ENCODE data around the gene SZRD1. TPM values are rescaled to one million over a fixed set of nuclear protein-coding genes. Genes with fewer than 3 reads are reported as not detected.

The SZRD1 gene
- total RNA-seq (100 to 1,000 TPM; 115 to 120 TPM), total RNA-seq (42.1 to 219 (median 118) reads per million in 172 experiments)
- polyA plus RNA-seq (2013, experiment 1 of 2) = 81.0 TPM
- 79.6 TPM for polyA plus RNA-seq (2013, experiment 2 of 2)

- POLR2A ChIA-PET = interaction anchor here (0.6 to 3.8 kb wide), 13 partner anchors 9 to 519 kb away, joined by 3 to 37 read pairs (median 4); partner anchors contain the start of genes FBXO42, NECAP2 and SPEN
- peaks cover 42% of the 10 kb centered on the region for H3K4me1 Mint-ChIP-seq (ENCODE audit: low read depth)
- peak within 1 kb of the TSS; percentile 98 for H3K4me3 Mint-ChIP-seq
- CTCF ChIA-PET = interaction anchor here (5.2 kb wide), 1 partner anchor 14 kb away, joined by 51 read pairs; the partner anchor contains the start of gene FBXO42
- H3K4me1 ChIP-seq (ENCODE audit: insufficient read depth, low read length) = peaks cover 38% of the 10 kb centered on the region
- peak within 1 kb of the TSS; percentile 99 for H3K27ac Mint-ChIP-seq
- H3K27me3 Mint-ChIP-seq = no peaks in the 10 kb centered on the region
- peak within 1 kb of the TSS; percentile 99 to 100 for H3K27ac ChIP-seq (ENCODE audit: low read depth in 1 of 2, low read length in 2 of 2)
- intact Hi-C loops (cut with DNase I, micrococcal nuclease) = loop anchor here (1.0 to 10.0 kb wide), 8 partner anchors 14 to 839 kb away; partner anchors contain the start of genes CPLANE2 (in 2 of the 2), NECAP2 (in 2 of the 2), DNAJC16 (in 1 of the 2) and FBXO42 (in 1 of the 2)
- no peaks in the 10 kb centered on the region for H3K36me3 ChIP-seq (ENCODE audit: insufficient read depth, low read length)
- H3K9me3 ChIP-seq (ENCODE audit: control insufficient read depth in 1 of 2, insufficient read depth in 1 of 2, low read length in 2 of 2) = no peaks in the 10 kb centered on the region
- no peak for TF ChIP-seq CTCF (IDR thresholded peaks at IDR 0.05)
- H3K9me3 Mint-ChIP-seq = no peaks in the 10 kb centered on the region
- peak; percentile 90 to 99 (median 94) for DNase-seq
- ATAC-seq (ENCODE audit: poor library complexity) = peak; percentile 89
- peak within 1 kb of the TSS; percentile 100 for H3K4me3 ChIP-seq (ENCODE audit: low read length)
- H3K36me3 Mint-ChIP-seq (ENCODE audit: low read depth) = peaks cover 18% of the 10 kb centered on the region
- no peaks in the 10 kb centered on the region for H3K27me3 ChIP-seq (ENCODE audit: control insufficient read depth in 1 of 2, insufficient read depth in 2 of 2, low read length in 2 of 2)
These were observed at the start of gene SZRD1 for GRCh38 chr1:16366722-16367257. Gene SZRD1 (plus strand): TSS chr1:16367242. CDS start chr1:16367258, 16 bp downstream.

- no peaks in the 10 kb centered on the region for H3K9me3 Mint-ChIP-seq
- TF ChIP-seq CTCF (IDR thresholded peaks at IDR 0.05) = no peak
- H3K27me3 ChIP-seq (ENCODE audit: control insufficient read depth in 1 of 2, insufficient read depth in 2 of 2, low read length in 2 of 2) = no peaks in the 10 kb centered on the region
- H3K4me3 ChIP-seq (ENCODE audit: low read length) = no peak overlapping the region
- no peak overlapping the region for H3K4me3 Mint-ChIP-seq
- no peaks in the 10 kb centered on the region for H3K27me3 Mint-ChIP-seq
- H3K4me1 ChIP-seq (ENCODE audit: insufficient read depth, low read length) = no peaks in the 10 kb centered on the region
- H3K27ac ChIP-seq (ENCODE audit: low read depth in 1 of 2, low read length in 2 of 2) = no peak overlapping the region
- POLR2A ChIA-PET = no interaction called here
- DNase-seq (no peak), ATAC-seq (ENCODE audit: poor library complexity) (no peak)
- peaks cover 36% of the 10 kb centered on the region for H3K36me3 Mint-ChIP-seq (ENCODE audit: low read depth)
- H3K4me1 Mint-ChIP-seq (ENCODE audit: low read depth) = peaks cover 24% of the 10 kb centered on the region
- no peak overlapping the region for H3K27ac Mint-ChIP-seq
- peaks cover 21% of the 10 kb centered on the region for H3K36me3 ChIP-seq (ENCODE audit: insufficient read depth, low read length)
- CTCF ChIA-PET = no interaction called here
- intact Hi-C loops (cut with DNase I, micrococcal nuclease) = no loop called here
- no peaks in the 10 kb centered on the region for H3K9me3 ChIP-seq (ENCODE audit: control insufficient read depth in 1 of 2, insufficient read depth in 1 of 2, low read length in 2 of 2)
These were observed 48.5 kb upstream of the SZRD1 start for GRCh38 chr1:16318555-16318954.

GRCh38 chr1:16321176-16321867 lies 45.7 kb upstream of the SZRD1 start:
- TF ChIP-seq CTCF (IDR thresholded peaks at IDR 0.05) = no peak
- Histone ChIP-seq H3K27ac (ENCODE audit: low read depth in 1 of 2, low read length in 2 of 2) (no peak overlapping the region), H3K4me3 (ENCODE audit: low read length) (no peak overlapping the region), H3K36me3 (ENCODE audit: insufficient read depth, low read length) (peaks cover 7% of the 10 kb centered on the region), H3K27me3 (ENCODE audit: control insufficient read depth in 1 of 2, insufficient read depth in 2 of 2, low read length in 2 of 2) (no peaks in the 10 kb centered on the region), H3K4me1 (ENCODE audit: insufficient read depth, low read length) (no peaks in the 10 kb centered on the region), H3K9me3 (ENCODE audit: control insufficient read depth in 1 of 2, insufficient read depth in 1 of 2, low read length in 2 of 2) (no peaks in the 10 kb centered on the region)
- no peaks in the 10 kb centered on the region for H3K9me3 Mint-ChIP-seq
- ATAC-seq (ENCODE audit: poor library complexity) (no peak), DNase-seq (no peak)
- H3K4me3 Mint-ChIP-seq = no peak overlapping the region
- no peaks in the 10 kb centered on the region for H3K27me3 Mint-ChIP-seq
- H3K36me3 Mint-ChIP-seq (ENCODE audit: low read depth) = peaks cover 19% of the 10 kb centered on the region
- peaks cover 25% of the 10 kb centered on the region for H3K4me1 Mint-ChIP-seq (ENCODE audit: low read depth)
- no peak overlapping the region for H3K27ac Mint-ChIP-seq
- CTCF ChIA-PET = no interaction called here
- intact Hi-C loops (cut with DNase I, micrococcal nuclease) = no loop called here
- POLR2A ChIA-PET = no interaction called here
